MM.1S (cell line): Measurements from ENCODE around the gene FANCC.

Experiments
- EZH2 ChIP-seq: fragments of 300-600 bp; sonication (generic); optimal IDR thresholded peaks from 2 replicates; pipeline ENCODE3; 2017; ENCODE audit warnings: low read depth, mild to moderate bottlenecking, antibody characterized with exemption, low read length, mixed read lengths
- EZH2phosphoT487 ChIP-seq: fragments of 300-600 bp; sonication (generic); IDR thresholded peaks from 2 replicates; pipeline ENCODE4 v1.6.1; 2018; ENCODE audit warnings: antibody characterized with exemption, low read length
- TF ChIP-seq, protein P1 (sequence below): fragments of 300-600 bp; sonication (generic); IDR thresholded peaks from 2 replicates; pipeline ENCODE4 v1.5.1; 2016; ENCODE audit warnings: antibody characterized with exemption, low read length, mixed read lengths

DNA sequence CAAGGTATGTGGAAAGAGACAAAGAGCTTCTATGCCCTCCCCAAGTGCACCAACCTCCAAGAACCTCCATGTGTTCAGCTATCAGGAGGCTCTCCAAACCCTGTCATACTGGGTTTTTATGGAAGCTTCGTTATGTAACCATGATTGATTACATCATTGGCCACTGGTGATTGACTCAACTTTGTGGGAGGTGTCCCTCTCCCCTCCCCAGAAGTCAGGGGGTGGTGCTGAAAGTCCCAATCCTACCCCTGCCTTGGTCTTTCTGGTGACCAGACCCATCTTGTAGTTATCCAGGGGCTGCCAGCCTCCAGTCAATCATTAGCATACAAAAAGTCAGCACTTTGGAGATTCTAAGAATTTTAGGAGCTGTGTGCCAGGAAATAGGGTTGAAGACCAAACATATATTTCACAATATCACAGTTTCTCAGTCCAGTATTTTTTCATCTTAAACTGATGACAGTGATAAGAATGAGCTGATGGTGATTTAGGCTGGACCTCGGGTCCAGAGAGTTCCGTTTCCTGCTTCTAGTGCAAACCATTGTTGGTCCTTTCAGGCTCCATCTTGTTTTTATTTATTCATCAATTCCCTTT lies 27.3 kb upstream of the FANCC start:
- TF ChIP-seq, protein P1, sequence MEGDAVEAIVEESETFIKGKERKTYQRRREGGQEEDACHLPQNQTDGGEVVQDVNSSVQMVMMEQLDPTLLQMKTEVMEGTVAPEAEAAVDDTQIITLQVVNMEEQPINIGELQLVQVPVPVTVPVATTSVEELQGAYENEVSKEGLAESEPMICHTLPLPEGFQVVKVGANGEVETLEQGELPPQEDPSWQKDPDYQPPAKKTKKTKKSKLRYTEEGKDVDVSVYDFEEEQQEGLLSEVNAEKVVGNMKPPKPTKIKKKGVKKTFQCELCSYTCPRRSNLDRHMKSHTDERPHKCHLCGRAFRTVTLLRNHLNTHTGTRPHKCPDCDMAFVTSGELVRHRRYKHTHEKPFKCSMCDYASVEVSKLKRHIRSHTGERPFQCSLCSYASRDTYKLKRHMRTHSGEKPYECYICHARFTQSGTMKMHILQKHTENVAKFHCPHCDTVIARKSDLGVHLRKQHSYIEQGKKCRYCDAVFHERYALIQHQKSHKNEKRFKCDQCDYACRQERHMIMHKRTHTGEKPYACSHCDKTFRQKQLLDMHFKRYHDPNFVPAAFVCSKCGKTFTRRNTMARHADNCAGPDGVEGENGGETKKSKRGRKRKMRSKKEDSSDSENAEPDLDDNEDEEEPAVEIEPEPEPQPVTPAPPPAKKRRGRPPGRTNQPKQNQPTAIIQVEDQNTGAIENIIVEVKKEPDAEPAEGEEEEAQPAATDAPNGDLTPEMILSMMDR = no peak
- TF ChIP-seq EZH2 = no peak
- TF ChIP-seq EZH2phosphoT487 = no peak
